Neural crest cell (in vitro differentiated cells): Measurements from ENCODE around the gene BMPER. TPM values are rescaled to one million over a fixed set of nuclear protein-coding genes. Genes with fewer than 3 reads are reported as not detected.

ENCODE experiments used
- DNase-seq: peaks from one replicate; pipeline ENCODE4 v3.0.0; 2021; ENCODE audit warnings: low read depth, mixed read lengths, low spot score
- H3K27ac Mint-ChIP-seq: one replicate; pipeline ENCODE4 v1.8.0; 2021; ENCODE audit warnings: mild to moderate bottlenecking, mixed read lengths; ENCODE audit not compliant: unreplicated experiment
- H3K27me3 Mint-ChIP-seq: 2 replicates; pipeline ENCODE4 v1.8.0; 2021; ENCODE audit warnings: low read depth, mild to moderate bottlenecking, mixed read lengths
- H3K36me3 Mint-ChIP-seq: 2 replicates; pipeline ENCODE4 v1.8.0; 2021; ENCODE audit warnings: low read depth, mild to moderate bottlenecking, mixed read lengths
- H3K4me1 Mint-ChIP-seq: 2 replicates; pipeline ENCODE4 v1.8.0; 2021; ENCODE audit warnings: mixed read lengths
- H3K4me3 Mint-ChIP-seq: one replicate; pipeline ENCODE4 v1.8.0; 2021; ENCODE audit warnings: mild to moderate bottlenecking, mixed read lengths
- H3K9me3 Mint-ChIP-seq: 2 replicates; pipeline ENCODE4 v1.8.0; 2021; ENCODE audit warnings: mixed read lengths
- CTCF ChIP-seq: fragments of 200-600 bp; sonication (generic); conservative IDR thresholded peaks from 2 replicates; pipeline ENCODE4 v1.5.0; 2021; ENCODE audit warnings: antibody characterized with exemption, mild to moderate bottlenecking
- long read RNA-seq: library from polyadenylated mRNA; unstranded; transcript quantifications from one replicate; pipeline ENCODE4 v2.0.0, GENCODE V29; 2020
- total RNA-seq: library from RNA; stranded (reverse); gene quantifications from 2 replicates; pipeline ENCODE4 v1.2.1, GENCODE V29; 2021

The BMPER gene
- total RNA-seq = not detected in 2 replicates
- long read RNA-seq = 0 reads

GRCh38 chr7:33905389-33906032 lies at the start of gene BMPER:
BMPER (plus strand) TSS chr7:33905539; CDS start chr7:33905614, 75 bp downstream.
- H3K36me3 Mint-ChIP-seq = no peaks in the 10 kb centered on the region
- H3K4me1 Mint-ChIP-seq = peaks cover 6% of the 10 kb centered on the region
- H3K27ac Mint-ChIP-seq = no peak within 1 kb of the TSS
- peak within 1 kb of the TSS; percentile 90 for H3K4me3 Mint-ChIP-seq
- H3K27me3 Mint-ChIP-seq = peaks cover 86% of the 10 kb centered on the region
- no peak for TF ChIP-seq CTCF
- peak; percentile 22 for DNase-seq
- H3K9me3 Mint-ChIP-seq = no peaks in the 10 kb centered on the region

- no peak overlapping the region for H3K4me3 Mint-ChIP-seq
Observed at GRCh38 chr7:33861947-33862346, 43.4 kb upstream of the BMPER start.

GRCh38 chr7:33862946-33863814 lies 42.2 kb upstream of the BMPER start:
- no peaks in the 10 kb centered on the region for H3K27me3 Mint-ChIP-seq
- no peak for TF ChIP-seq CTCF
- H3K4me3 Mint-ChIP-seq = no peak overlapping the region
- no peak overlapping the region for H3K27ac Mint-ChIP-seq
- DNase-seq = no peak
- H3K9me3 Mint-ChIP-seq = peaks cover 6% of the 10 kb centered on the region
- peaks cover 5% of the 10 kb centered on the region for H3K4me1 Mint-ChIP-seq
- H3K36me3 Mint-ChIP-seq = no peaks in the 10 kb centered on the region

More at GRCh38 chr7:33861947-33862346, 43.4 kb upstream of the BMPER start:
- DNase-seq = no peak
- no peak for TF ChIP-seq CTCF
- no peak overlapping the region for H3K27ac Mint-ChIP-seq
- H3K9me3 Mint-ChIP-seq = peaks cover 6% of the 10 kb centered on the region
- H3K36me3 Mint-ChIP-seq = no peaks in the 10 kb centered on the region
- no peaks in the 10 kb centered on the region for H3K27me3 Mint-ChIP-seq
- H3K4me1 Mint-ChIP-seq = peaks cover 5% of the 10 kb centered on the region

- no peaks in the 10 kb centered on the region for H3K9me3 Mint-ChIP-seq
- no peak overlapping the region for H3K27ac Mint-ChIP-seq
- peaks cover 7% of the 10 kb centered on the region for H3K4me1 Mint-ChIP-seq
- TF ChIP-seq CTCF = no peak
- H3K27me3 Mint-ChIP-seq = no peaks in the 10 kb centered on the region
- H3K36me3 Mint-ChIP-seq = no peaks in the 10 kb centered on the region
- H3K4me3 Mint-ChIP-seq = no peak overlapping the region
- DNase-seq = no peak
Observed at GRCh38 chr7:33868166-33868565, 37.2 kb upstream of the BMPER start.

- H3K36me3 Mint-ChIP-seq = no peaks in the 10 kb centered on the region
- no peaks in the 10 kb centered on the region for H3K27me3 Mint-ChIP-seq
- no peak for TF ChIP-seq CTCF
- no peak for DNase-seq
- no peak overlapping the region for H3K4me3 Mint-ChIP-seq
- no peak overlapping the region for H3K27ac Mint-ChIP-seq
- H3K9me3 Mint-ChIP-seq = no peaks in the 10 kb centered on the region
- peaks cover 7% of the 10 kb centered on the region for H3K4me1 Mint-ChIP-seq
Observed at GRCh38 chr7:33869176-33869575, 36.2 kb upstream of the BMPER start.
